Activated B cell treated with CpG ODN at 0.5 μM for 24 hours (primary cell): ENCODE measurements around the gene DNM2. TPM values are rescaled to one million over a fixed set of nuclear protein-coding genes. Genes with fewer than 3 reads are reported as not detected.

Experiments
- ATAC-seq: fragments of 200-7000 bp; cut with Tn5 transposase; one replicate; pipeline ENCODE4 v1.10.0; 2021; ENCODE audit warnings: low read depth, mild to moderate bottlenecking, moderate library complexity
- CTCF ChIA-PET: fragments of 350-600 bp; sonication (Branson Sonifier 250); formaldehyde crosslinking; loops from one replicate; lab custom pipeline; 2021; ENCODE audit warnings: antibody characterized with exemption; lab: Charles Lee
- POLR2A ChIA-PET: fragments of 350-600 bp; sonication (Branson Sonifier 250); formaldehyde crosslinking; loops from one replicate; lab custom pipeline; 2021; ENCODE audit warnings: antibody characterized with exemption; lab: Charles Lee
- DNase-seq: peaks from one replicate; pipeline ENCODE4 v3.0.0; 2022
- H3K27ac Mint-ChIP-seq: one replicate; pipeline ENCODE4 v1.8.0; 2020; ENCODE audit warnings: mixed read lengths
- H3K27me3 Mint-ChIP-seq: one replicate; pipeline ENCODE4 v1.8.0; 2021; ENCODE audit warnings: mixed read lengths
- H3K36me3 Mint-ChIP-seq: one replicate; pipeline ENCODE4 v1.8.0; 2021; ENCODE audit warnings: low read depth, mixed read lengths
- H3K4me1 Mint-ChIP-seq: one replicate; pipeline ENCODE4 v1.8.0; 2021; ENCODE audit warnings: mixed read lengths
- H3K4me3 Mint-ChIP-seq: one replicate; pipeline ENCODE4 v1.8.0; 2020; ENCODE audit warnings: mild to moderate bottlenecking, mixed read lengths
- H3K9me3 Mint-ChIP-seq: one replicate; pipeline ENCODE4 v1.8.0; 2020; ENCODE audit warnings: mixed read lengths
- CTCF ChIP-seq: fragments of 200-600 bp; IDR thresholded peaks from one replicate; pipeline ENCODE4 v1.8.0; 2022; ENCODE audit warnings: antibody characterized with exemption, mild to moderate bottlenecking
- intact Hi-C: fragments of 100-400 bp; cut with micrococcal nuclease; formaldehyde crosslinking; loops from one replicate; pipeline ENCODE4 v1.15.1; 2024
- total RNA-seq: library from RNA; stranded (reverse); gene quantifications from 2 replicates; pipeline ENCODE4 v1.2.3, GENCODE V29; 2022

Gene DNM2
- total RNA-seq, 1 donor from 2014 or later, result 257 TPM

- ChIA-PET CTCF (interaction anchor here (0.9 kb wide), 1 partner anchor 15 kb away, joined by 3 read pairs; no protein-coding TSS in a partner anchor), POLR2A (interaction anchor here (0.6 kb wide), 2 partner anchors 17 to 135 kb away, joined by 4 to 5 read pairs; no protein-coding TSS in a partner anchor)
- TF ChIP-seq CTCF, result no peak
- Mint-ChIP-seq H3K4me1 (peaks cover 67% of the 10 kb centered on the region), H3K4me3 (no peak overlapping the region), H3K36me3 (peaks cover 36% of the 10 kb centered on the region), H3K27me3 (no peaks in the 10 kb centered on the region), H3K27ac (no peak overlapping the region), H3K9me3 (no peaks in the 10 kb centered on the region)
- DNase-seq (no peak), ATAC-seq (no peak)
- intact Hi-C loops, result no loop called here
Measured at GRCh38 chr19:10723591-10723990, 5.7 kb downstream of the DNM2 start.

GRCh38 chr19:10724573-10725071, 6.7 kb downstream of the DNM2 start:
- ATAC-seq, result no peak
- DNase-seq, result no peak
- POLR2A ChIA-PET, result interaction anchor here (0.6 kb wide), 1 partner anchor 263 kb away, joined by 9 read pairs; no protein-coding TSS in a partner anchor
- Mint-ChIP-seq H3K36me3 (peaks cover 32% of the 10 kb centered on the region), H3K27ac (no peak overlapping the region), H3K27me3 (no peaks in the 10 kb centered on the region), H3K4me3 (no peak overlapping the region), H3K4me1 (peaks cover 66% of the 10 kb centered on the region), H3K9me3 (no peaks in the 10 kb centered on the region)
- intact Hi-C loops, result no loop called here
- CTCF ChIA-PET, result interaction anchor here (0.5 to 2.2 kb wide), 3 partner anchors 14 to 141 kb away, joined by 3 to 5 read pairs (median 4); no protein-coding TSS in a partner anchor
- TF ChIP-seq CTCF, result no peak

- Mint-ChIP-seq H3K36me3 (peaks cover 32% of the 10 kb centered on the region), H3K27me3 (no peaks in the 10 kb centered on the region), H3K27ac (no peak overlapping the region), H3K4me3 (no peak overlapping the region), H3K4me1 (peaks cover 68% of the 10 kb centered on the region), H3K9me3 (no peaks in the 10 kb centered on the region)
- DNase-seq, result no peak
- TF ChIP-seq CTCF, result no peak
- intact Hi-C loops, result no loop called here
- ATAC-seq, result no peak
- ChIA-PET POLR2A (no interaction called here), CTCF (interaction anchor here (2.2 kb wide), 1 partner anchor 44 kb away, joined by 5 read pairs; no protein-coding TSS in a partner anchor)
Measured at GRCh38 chr19:10725415-10725814, 7.5 kb downstream of the DNM2 start.

GRCh38 chr19:10726268-10726667, 8.4 kb downstream of the DNM2 start:
- peaks cover 69% of the 10 kb centered on the region for H3K4me1 Mint-ChIP-seq
- H3K27ac Mint-ChIP-seq, result peak overlapping the region; percentile 53
- H3K27me3 Mint-ChIP-seq, result no peaks in the 10 kb centered on the region
- ChIA-PET POLR2A (no interaction called here), CTCF (interaction anchor here (1.6 to 2.2 kb wide), 2 partner anchors 43 to 94 kb away, joined by 5 read pairs; no protein-coding TSS in a partner anchor)
- no peaks in the 10 kb centered on the region for H3K9me3 Mint-ChIP-seq
- DNase-seq (no peak), ATAC-seq (no peak)
- no peak for TF ChIP-seq CTCF
- no peak overlapping the region for H3K4me3 Mint-ChIP-seq
- peaks cover 32% of the 10 kb centered on the region for H3K36me3 Mint-ChIP-seq
- intact Hi-C loops, result no loop called here

- ChIA-PET CTCF (interaction anchor here (1.1 to 1.6 kb wide), 2 partner anchors 12 to 93 kb away, joined by 3 to 5 read pairs; no protein-coding TSS in a partner anchor), POLR2A (interaction anchor here (0.5 to 1.3 kb wide), 3 partner anchors 9 to 21 kb away, joined by 3 to 4 read pairs (median 3); partner anchors contain the start of gene DNM2)
- DNase-seq, result no peak
- peaks cover 30% of the 10 kb centered on the region for H3K36me3 Mint-ChIP-seq
- no peak for ATAC-seq
- no peaks in the 10 kb centered on the region for H3K9me3 Mint-ChIP-seq
- H3K27ac Mint-ChIP-seq, result no peak overlapping the region
- peaks cover 65% of the 10 kb centered on the region for H3K4me1 Mint-ChIP-seq
- intact Hi-C loops, result no loop called here
- TF ChIP-seq CTCF, result no peak
- no peak overlapping the region for H3K4me3 Mint-ChIP-seq
- H3K27me3 Mint-ChIP-seq, result no peaks in the 10 kb centered on the region
Measured at GRCh38 chr19:10727685-10728201, 9.9 kb downstream of the DNM2 start.
